Stimulated activated CD8-positive, alpha-beta memory T cell treated with anti-CD3 and anti-CD28 coated beads, Interleukin-15, amount 100 ng/mL, for 1 hour (primary cell): ENCODE results near the gene MRFAP1L1.

Experiments
- DNase-seq: peaks from one replicate; pipeline ENCODE4 v3.0.0-alpha.2; 2020; ENCODE audit warnings: low read depth

Gene MRFAP1L1

DNA sequence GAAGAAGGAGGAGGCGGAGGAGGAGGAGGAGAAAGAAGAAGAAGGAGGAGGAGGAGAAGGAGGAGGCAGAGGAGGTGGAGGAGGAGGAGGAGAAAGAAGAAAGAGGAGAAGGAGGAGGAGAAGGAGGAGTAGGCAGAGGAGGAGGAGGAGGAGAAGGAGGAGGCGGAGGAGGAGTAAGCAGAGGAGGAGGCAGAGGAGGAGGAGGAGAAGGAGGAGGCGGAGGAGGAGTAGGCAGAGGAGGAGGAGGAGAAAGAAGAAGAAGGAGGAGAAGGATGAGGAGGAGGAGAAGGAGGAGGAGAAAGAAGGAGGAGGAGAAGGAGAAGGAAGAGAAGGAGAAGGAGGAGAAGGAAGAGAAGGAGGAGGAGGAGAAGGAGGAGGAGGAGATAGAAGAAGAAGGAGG is 49.2 kb downstream of the MRFAP1L1 start:
- DNase-seq: no peak

GRCh38 chr4:6659897-6660296 is 49.8 kb downstream of the MRFAP1L1 start:
- DNase-seq: no peak

DNA sequence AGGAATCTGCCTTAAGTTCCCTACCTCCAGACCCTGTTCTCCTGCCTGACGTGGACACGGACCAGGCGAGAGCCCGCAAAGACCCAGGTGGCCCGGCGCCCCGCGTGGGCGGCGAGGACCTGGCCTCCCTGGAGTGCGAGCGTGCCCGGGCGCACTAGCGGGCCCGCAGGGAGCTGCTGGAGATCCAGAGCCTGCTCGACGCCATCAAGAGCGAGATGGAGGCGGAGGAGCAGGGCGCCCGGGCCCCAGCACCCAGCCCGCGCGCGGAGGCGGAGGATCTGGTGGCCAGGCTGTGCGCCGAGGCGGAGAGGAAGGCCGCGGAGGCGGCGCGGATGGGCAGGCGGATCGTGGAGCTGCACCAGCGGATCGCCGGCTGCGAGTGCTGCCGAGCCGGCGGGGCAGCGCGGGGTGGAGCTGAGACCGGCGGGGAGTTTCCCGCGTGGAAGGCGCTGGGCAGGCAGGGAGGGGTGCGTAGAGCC is 51.0 kb downstream of the MRFAP1L1 start:
- DNase-seq: no peak

DNA sequence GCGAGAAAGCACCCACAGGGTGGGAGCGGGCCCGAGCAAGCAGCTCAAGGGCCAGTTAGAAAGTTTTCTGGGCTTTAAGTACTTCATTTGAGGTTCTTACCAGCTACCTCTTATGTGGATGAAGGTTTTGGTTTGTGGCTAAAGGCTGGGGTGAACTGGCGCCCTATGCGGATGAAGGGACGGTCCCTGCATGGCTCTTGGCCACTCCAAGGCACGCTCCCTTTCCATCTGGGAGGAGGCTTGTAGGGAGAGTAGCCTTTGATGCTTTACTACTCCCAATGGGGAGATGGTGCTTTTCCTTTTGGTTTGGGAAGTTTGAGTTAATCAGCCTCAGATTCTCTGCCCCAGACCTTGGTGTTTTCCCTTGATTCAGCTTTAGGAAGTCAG is 51.5 kb downstream of the MRFAP1L1 start:
- no peak for DNase-seq
